ENCODE results near the gene BCL10. TPM values are rescaled to one million over a fixed set of nuclear protein-coding genes. Genes with fewer than 3 reads are reported as not detected.
A peak's percentile ranks its signal among the peaks of the same experiment; 100 is the strongest.

The BCL10 gene
- total RNA-seq, 1 donor from 2014 or later = 25.9 TPM

DNA sequence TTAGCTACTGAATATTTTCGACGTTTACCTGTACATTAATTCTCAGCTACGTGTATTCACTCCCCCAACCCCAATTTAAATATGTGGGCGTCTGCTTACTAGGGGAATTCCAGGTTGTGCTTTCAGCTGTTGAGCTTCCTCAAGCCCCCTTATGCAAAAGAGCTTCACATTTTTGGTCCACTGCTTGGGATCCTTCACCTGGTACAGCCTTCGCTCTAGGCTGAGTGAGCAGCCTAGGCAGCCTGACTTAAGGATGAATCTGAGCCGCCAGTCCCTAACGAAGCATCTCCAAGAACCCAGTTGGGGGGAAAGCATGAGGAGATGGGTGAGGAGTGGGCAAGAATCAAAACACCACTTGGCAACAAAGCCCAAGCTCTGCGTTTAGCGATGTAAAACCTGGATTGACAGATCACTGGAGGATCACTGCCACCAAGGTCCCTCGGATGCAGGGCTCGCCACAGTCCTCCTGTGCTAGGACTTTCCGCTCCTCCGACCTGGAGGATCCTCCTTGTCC, 674 bp downstream of the BCL10 start:
- no peaks in the 10 kb centered on the region for H3K27me3 ChIP-seq
- DNase-seq (no peak), ATAC-seq (no peak)
- TF ChIP-seq, protein P1, sequence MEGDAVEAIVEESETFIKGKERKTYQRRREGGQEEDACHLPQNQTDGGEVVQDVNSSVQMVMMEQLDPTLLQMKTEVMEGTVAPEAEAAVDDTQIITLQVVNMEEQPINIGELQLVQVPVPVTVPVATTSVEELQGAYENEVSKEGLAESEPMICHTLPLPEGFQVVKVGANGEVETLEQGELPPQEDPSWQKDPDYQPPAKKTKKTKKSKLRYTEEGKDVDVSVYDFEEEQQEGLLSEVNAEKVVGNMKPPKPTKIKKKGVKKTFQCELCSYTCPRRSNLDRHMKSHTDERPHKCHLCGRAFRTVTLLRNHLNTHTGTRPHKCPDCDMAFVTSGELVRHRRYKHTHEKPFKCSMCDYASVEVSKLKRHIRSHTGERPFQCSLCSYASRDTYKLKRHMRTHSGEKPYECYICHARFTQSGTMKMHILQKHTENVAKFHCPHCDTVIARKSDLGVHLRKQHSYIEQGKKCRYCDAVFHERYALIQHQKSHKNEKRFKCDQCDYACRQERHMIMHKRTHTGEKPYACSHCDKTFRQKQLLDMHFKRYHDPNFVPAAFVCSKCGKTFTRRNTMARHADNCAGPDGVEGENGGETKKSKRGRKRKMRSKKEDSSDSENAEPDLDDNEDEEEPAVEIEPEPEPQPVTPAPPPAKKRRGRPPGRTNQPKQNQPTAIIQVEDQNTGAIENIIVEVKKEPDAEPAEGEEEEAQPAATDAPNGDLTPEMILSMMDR (IDR thresholded peaks at IDR 0.05) = no peak
- H3K4me3 ChIP-seq = peak overlapping the region; percentile 82
- intact Hi-C loops (cut with DNase I) = no loop called here
- H3K27ac ChIP-seq = peak overlapping the region; percentile 96
- H3K36me3 ChIP-seq = peaks cover 19% of the 10 kb centered on the region
- H3K4me1 ChIP-seq = peaks cover 36% of the 10 kb centered on the region
- H3K9me3 ChIP-seq = no peaks in the 10 kb centered on the region

DNA sequence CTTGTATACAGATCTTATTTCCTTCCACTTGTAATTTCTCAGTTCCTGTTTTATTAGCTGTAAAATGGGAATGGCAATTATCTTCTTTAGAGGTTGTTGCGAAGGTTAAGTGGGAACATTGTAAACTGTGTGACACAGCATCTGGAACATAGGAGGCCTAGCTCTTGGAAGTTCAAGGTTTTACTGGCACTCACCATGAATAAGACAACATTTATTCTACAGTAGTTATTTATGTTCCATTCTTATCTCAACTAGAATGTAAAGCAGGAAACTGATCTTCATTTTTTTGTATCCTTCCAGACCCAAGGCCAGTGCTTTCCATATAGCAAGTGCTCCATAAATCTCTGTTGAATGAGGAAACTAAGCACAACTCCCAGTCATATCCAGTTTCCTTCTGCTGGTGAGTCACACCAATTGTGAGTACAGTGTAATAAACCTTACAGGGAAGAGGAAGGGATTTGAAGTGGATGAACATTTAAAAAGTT, 1.4 kb downstream of the BCL10 start:
- Histone ChIP-seq H3K4me3 (peak overlapping the region; percentile 82), H3K36me3 (peaks cover 27% of the 10 kb centered on the region), H3K4me1 (peaks cover 36% of the 10 kb centered on the region), H3K27me3 (no peaks in the 10 kb centered on the region), H3K9me3 (no peaks in the 10 kb centered on the region), H3K27ac (peak overlapping the region; percentile 96)
- ATAC-seq (no peak), DNase-seq (no peak)
- intact Hi-C loops (cut with DNase I) = no loop called here
- TF ChIP-seq, protein P1 (IDR thresholded peaks at IDR 0.05) = no peak

GRCh38 chr1:85273397-85273796, 3.0 kb downstream of the BCL10 start:
- no peaks in the 10 kb centered on the region for H3K9me3 ChIP-seq
- H3K36me3 ChIP-seq = peaks cover 43% of the 10 kb centered on the region
- TF ChIP-seq, protein P1 (IDR thresholded peaks at IDR 0.05) = no peak
- ATAC-seq (no peak), DNase-seq (no peak)
- H3K27me3 ChIP-seq = no peaks in the 10 kb centered on the region
- H3K4me3 ChIP-seq = no peak overlapping the region
- intact Hi-C loops (cut with DNase I) = no loop called here
- H3K27ac ChIP-seq = no peak overlapping the region
- peaks cover 28% of the 10 kb centered on the region for H3K4me1 ChIP-seq

DNA sequence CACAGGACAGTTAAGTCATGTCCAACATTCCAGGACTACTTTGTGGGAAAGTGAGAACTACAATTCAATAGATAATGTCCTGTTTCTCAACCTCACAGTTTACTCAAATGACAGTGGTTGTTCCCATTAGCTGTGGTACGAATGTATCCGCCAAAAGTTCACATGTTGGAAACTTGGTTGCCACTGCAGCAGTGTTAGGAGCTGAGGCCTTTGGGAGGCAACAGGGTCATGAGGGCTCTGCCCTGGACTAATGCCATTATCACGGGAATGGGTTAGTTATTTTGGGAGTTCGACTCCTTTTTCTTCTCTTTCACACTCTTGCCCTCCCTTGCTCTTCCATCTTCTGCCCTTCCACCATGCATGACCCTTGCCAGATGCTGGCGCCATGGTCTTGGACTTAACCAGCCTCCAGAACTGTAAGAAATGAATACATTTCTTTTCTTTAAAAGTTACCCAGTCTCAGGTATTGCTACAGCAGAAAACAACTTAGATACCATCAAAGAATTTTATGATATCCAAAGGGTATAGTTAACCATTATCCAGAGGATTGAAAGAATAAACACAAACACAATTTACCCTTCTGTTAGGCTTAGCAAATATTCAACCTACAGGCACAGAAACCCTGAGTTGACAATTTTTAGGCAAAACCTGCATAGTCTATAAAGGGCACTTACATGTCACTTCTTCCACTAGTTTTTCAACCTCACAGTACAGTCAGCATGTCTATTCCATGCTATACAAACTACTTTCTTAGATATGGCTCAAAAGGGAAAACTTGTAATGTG, 7.4 kb downstream of the BCL10 start:
- Histone ChIP-seq H3K4me3 (no peak overlapping the region), H3K4me1 (peaks cover 11% of the 10 kb centered on the region), H3K36me3 (peaks cover 83% of the 10 kb centered on the region), H3K9me3 (no peaks in the 10 kb centered on the region), H3K27me3 (no peaks in the 10 kb centered on the region), H3K27ac (no peak overlapping the region)
- intact Hi-C loops (cut with DNase I) = no loop called here
- ATAC-seq (no peak), DNase-seq (no peak)
- TF ChIP-seq, protein P1 (IDR thresholded peaks at IDR 0.05) = no peak

GRCh38 chr1:85267313-85267712, 9.1 kb downstream of the BCL10 start:
- TF ChIP-seq, protein P1 (IDR thresholded peaks at IDR 0.05) = no peak
- ATAC-seq = no peak
- intact Hi-C loops (cut with DNase I) = no loop called here
- H3K4me1 ChIP-seq = peaks cover 11% of the 10 kb centered on the region
- no peak overlapping the region for H3K27ac ChIP-seq
- no peak for DNase-seq
- no peaks in the 10 kb centered on the region for H3K9me3 ChIP-seq
- no peaks in the 10 kb centered on the region for H3K27me3 ChIP-seq
- H3K4me3 ChIP-seq = no peak overlapping the region
- peaks cover 76% of the 10 kb centered on the region for H3K36me3 ChIP-seq

Data from upper lobe of right lung (tissue), 1 donor.